Islet precursor cell (in vitro differentiated cells): ENCODE results near the gene EXOC3L2.
"Not testable (repeated sequence)": the region's sequence is repeated elsewhere in the genome, so short reads cannot be mapped to it uniquely, and the experiment has no call there.

Source experiments
- DNase-seq: peaks from one replicate; pipeline ENCODE4 v3.0.0-alpha.2; 2018

The EXOC3L2 gene

GRCh38 chr19:45254044-45254531, 8.9 kb upstream of the EXOC3L2 start:
- DNase-seq = no peak

DNA sequence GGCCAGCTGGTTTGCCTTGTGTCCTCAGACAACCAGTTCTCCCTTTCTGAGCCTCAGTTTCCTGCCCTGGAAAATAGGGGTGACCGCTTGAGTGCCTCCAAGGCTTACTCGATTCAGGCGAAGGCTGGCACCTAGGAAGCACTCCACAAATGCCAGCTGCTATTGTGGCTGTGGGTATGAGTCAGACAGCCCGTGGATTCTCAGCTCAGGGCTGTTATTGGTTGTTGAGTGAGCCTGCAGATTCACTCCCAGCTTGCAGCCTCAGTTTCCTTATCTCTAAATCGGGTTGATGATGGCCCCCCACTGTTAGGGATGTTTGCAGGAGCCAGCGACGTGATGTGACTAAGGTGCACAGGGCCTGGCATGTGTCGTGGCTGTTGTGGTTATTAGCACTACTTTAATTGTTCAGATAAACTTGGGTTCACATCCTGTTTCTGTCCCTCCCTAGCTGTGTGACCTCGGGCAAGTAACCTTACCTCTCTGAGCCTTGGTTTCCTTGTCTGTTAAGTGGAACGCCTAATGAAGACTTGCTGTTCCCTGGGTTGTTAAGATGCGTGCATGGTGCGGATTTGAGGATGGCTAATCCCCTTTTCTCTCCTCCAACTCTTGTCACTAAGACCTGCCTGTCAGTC, 8.3 kb upstream of the EXOC3L2 start:
- no peak for DNase-seq

- DNase-seq = no peak
Observed at GRCh38 chr19:45251452-45252354, 6.5 kb upstream of the EXOC3L2 start.

- peak; percentile 69 for DNase-seq
Observed at GRCh38 chr19:45250832-45251451, 5.7 kb upstream of the EXOC3L2 start, which contains the start of gene MARK4. TSS of gene MARK4 (plus strand) at chr19:45251271. CDS start at chr19:45251589, 318 bp downstream.

- no peak for DNase-seq
Observed at GRCh38 chr19:45250216-45250831, 5.1 kb upstream of the EXOC3L2 start.

- DNase-seq = no peak
Observed at GRCh38 chr19:45249261-45250033, 4.2 kb upstream of the EXOC3L2 start.

- DNase-seq = no peak
Observed at GRCh38 chr19:45247136-45247535, 1.9 kb upstream of the EXOC3L2 start.

GRCh38 chr19:45245826-45246225, 619 bp upstream of the EXOC3L2 start:
- DNase-seq = no peak

- peak; percentile 69 for DNase-seq
Observed at GRCh38 chr19:45244133-45244794, 943 bp downstream of the EXOC3L2 start.

- DNase-seq = no peak
Observed at GRCh38 chr19:45243144-45243732, 2.0 kb downstream of the EXOC3L2 start.

- no peak for DNase-seq
Observed at GRCh38 chr19:45238556-45238955, 6.7 kb downstream of the EXOC3L2 start.

- DNase-seq = no peak
Observed at GRCh38 chr19:45235485-45235884, 9.7 kb downstream of the EXOC3L2 start.

GRCh38 chr19:45234089-45234869, 10.9 kb downstream of the EXOC3L2 start:
- DNase-seq = no peak

- DNase-seq = no peak
Observed at GRCh38 chr19:45231891-45232290, 13.3 kb downstream of the EXOC3L2 start.

DNA sequence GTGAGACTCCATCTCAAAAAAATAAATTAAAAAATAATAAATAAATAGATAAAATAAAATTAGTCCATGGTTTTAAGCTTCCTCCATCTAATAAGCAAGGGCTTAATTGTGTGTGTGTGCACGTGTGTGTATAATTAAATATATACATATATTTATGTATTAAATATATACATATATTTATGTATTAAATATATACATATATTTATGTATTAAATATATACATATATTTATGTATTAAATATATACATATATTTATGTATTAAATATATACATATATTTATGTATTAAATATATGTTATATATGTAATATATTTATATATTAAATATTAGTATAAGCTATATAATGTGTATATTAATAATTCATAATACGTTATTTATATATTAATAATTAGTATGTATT, 16.2 kb downstream of the EXOC3L2 start:
- not testable (repeated sequence) for DNase-seq

DNA sequence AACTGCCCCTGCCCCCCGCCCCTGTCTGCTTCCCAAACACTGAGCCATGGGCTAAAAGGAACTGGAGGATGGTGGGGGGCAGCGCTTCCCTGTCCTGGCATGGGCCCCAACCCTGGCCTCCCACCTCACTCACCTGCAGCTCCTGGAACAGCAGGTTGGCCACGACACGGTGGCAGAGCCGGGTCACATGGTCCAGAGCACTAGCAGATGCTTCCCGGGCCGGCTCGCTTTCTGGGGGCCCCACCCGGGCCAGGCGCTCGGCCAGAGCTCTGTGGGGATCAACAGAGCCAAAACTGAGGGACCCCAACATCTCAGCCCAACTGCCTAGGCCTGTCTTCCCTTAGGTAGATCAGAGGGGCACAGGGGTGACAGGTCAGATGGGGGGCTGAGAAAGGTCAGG, 20.6 kb downstream of the EXOC3L2 start:
- DNase-seq = no peak

GRCh38 chr19:45223879-45224278, 21.3 kb downstream of the EXOC3L2 start:
- no peak for DNase-seq

- DNase-seq = no peak
Observed at GRCh38 chr19:45222724-45223123, 22.5 kb downstream of the EXOC3L2 start.

- no peak for DNase-seq
Observed at GRCh38 chr19:45218911-45219743, 26.1 kb downstream of the EXOC3L2 start.

DNA sequence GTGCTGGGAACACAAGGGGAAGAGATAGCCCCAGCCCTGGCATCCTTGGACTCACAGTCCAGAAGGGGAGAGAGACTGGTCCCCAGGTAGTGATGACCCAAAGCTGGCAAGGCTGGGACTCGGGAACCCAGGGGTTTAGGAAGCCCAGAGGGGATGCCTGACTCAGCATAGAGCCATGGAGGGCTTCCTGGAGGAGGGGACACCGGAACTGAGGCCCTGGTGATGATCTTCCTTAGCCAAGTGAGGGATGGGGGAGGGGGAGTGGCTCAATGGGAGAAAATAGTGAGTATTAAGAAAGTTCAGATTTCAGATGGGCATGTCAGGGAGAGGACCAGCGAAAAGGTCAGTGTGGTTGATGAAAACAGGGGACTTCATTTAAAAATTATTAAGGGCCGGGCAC, 26.8 kb downstream of the EXOC3L2 start:
- no peak for DNase-seq
